ENCODE results near the gene INTS11. TPM values are rescaled to one million over a fixed set of nuclear protein-coding genes. Genes with fewer than 3 reads are reported as not detected.

INTS11 gene
- total and polyA plus RNA-seq, 2 donors (not counting 1 experiment from before 2014, with no cell fraction given): 149 to 245 TPM

DNA sequence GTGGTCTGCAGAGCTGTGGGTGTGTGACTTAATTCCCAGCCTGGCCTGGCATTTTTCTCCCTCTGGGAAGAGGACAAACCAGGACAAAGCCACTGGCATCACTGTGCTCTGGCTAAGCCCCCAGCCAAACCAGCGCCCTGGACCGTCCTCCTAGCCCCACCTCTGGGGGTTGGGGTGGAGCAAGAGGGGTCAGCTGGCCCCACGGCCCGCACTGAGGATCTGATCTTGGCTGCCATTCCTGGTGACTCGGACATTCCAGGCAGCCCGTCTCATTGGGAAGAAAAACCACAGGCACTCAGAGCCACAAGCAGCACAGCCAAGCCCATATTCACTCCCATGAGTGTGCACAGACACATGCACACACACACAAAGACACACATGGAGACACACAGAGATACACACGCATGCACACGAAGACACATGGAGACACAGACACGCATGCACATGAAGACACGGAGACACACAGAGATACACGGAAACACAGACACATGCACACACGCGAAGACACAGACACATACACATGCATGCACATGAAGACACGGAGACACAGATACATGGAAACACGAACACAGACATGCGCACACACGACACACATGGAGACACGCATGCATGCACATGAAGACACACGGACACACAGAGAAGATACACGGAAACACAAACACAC, 36.2 kb upstream of the INTS11 start:
- Histone ChIP-seq H2AFZ (ENCODE audit: insufficient read depth, low read depth, low read length, poor library complexity, severe bottlenecking) (no peak overlapping the region), H3K4me3 (ENCODE audit: control extremely low read depth in 1 of 5, extremely low read depth in 1 of 5, insufficient read depth in 1 of 5, low read depth in 2 of 5, low read length in 4 of 5) (no peak overlapping the region), H3K36me3 (replicated peaks in 1 of 2; ENCODE audit: control extremely low read depth in 1 of 2, control insufficient read depth in 1 of 2, extremely low read depth in 1 of 2, insufficient read depth in 2 of 2, low read length in 1 of 2) (no peaks in the 10 kb centered on the region), H4K20me1 (ENCODE audit: control insufficient read depth, insufficient read depth, low read length, poor library complexity, severe bottlenecking) (no peaks in the 10 kb centered on the region), H3K79me2 (ENCODE audit: control insufficient read depth, insufficient read depth, low read length) (no peaks in the 10 kb centered on the region), H3K9ac (ENCODE audit: low read length) (no peak overlapping the region), H3K4me1 (ENCODE audit: control insufficient read depth in 2 of 2, insufficient read depth in 2 of 2, low read length in 2 of 2) (peaks cover 11 to 14% of the 10 kb centered on the region in 2 donors), H3K27me3 (replicated peaks in 1 of 4; ENCODE audit: control extremely low read depth in 1 of 4, control insufficient read depth in 3 of 4, insufficient read depth in 4 of 4, low read length in 3 of 4) (peaks cover 0 to 46% (median 13%) of the 10 kb centered on the region in 4 experiments), H3K9me3 (ENCODE audit: control extremely low read depth in 1 of 3, control insufficient read depth in 2 of 3, insufficient read depth in 1 of 3, low read length in 2 of 3) (peaks cover 0 to 6% (median 0%) of the 10 kb centered on the region in 3 donors), H3K27ac (ENCODE audit: low read length in 2 of 2) (no peak overlapping the region), H3K4me2 (replicated peaks; ENCODE audit: low read depth, low read length, poor library complexity, severe bottlenecking) (no peak overlapping the region)
- peaks cover 8% of the 10 kb centered on the region for H3K4me1 Mint-ChIP-seq
- no peak overlapping the region for H3K27ac Mint-ChIP-seq
- DNase-seq (no peak), ATAC-seq (ENCODE audit: low read depth) (no peak)
- POLR2A ChIA-PET: no interaction called here
- H3K27me3 Mint-ChIP-seq: peaks cover 24% of the 10 kb centered on the region
- no peak overlapping the region for H3K4me3 Mint-ChIP-seq
- WGBS (ENCODE audit: insufficient coverage): 82% methylated on average over 20 of the region's 20 CpGs
- CTCF ChIA-PET: no interaction called here
- no peak for TF ChIP-seq CTCF (IDR thresholded peaks at IDR 0.05)
- no peak for TF ChIP-seq EZH2 (IDR thresholded peaks at IDR 0.05; ENCODE audit: borderline replicate concordance, insufficient read depth, low read depth, low read length, poor library complexity, severe bottlenecking)
- H3K9me3 Mint-ChIP-seq (ENCODE audit: insufficient read depth): no peaks in the 10 kb centered on the region
- intact Hi-C loops (cut with micrococcal nuclease): no loop called here

DNA sequence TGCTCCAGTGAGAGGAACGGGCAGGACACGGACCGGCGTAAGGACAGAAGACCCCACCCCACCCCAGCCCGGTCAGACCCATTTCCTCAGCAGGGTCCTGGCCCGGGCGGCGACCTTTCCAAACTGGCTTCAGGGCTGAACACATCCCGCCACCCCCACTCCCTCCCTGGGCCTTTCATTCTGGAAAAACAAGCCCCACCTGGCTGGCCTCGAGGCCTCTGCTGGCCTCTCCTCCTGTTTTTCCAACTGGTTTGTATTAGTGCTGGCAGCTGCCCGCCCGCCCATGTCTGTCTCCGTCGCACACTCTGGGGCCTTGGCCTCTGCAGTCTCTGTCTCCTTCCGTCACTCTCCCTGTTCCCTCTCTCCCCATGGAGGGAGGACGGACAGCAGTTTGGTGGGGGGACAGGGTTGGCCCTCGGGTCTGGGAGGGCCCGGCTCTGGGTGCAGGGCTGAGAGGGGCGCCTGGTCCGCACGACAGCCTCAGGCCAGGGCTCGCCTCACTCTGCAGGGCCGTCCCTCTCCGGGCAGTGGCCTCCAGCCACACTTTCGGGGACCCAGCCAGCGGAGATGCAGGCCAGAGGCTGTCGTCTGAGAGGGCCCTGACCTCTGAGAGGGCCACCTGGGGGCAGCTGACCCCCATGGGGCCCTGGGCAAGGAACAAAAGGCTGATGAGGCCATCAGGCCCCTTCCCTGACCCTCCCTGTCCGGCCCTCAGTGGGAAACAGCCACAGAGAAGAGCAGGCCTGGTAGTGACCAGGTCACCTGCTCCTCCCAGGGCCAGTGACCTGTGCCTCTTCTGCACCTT, 35.4 kb upstream of the INTS11 start:
- no peaks in the 10 kb centered on the region for H4K20me1 ChIP-seq (ENCODE audit: control insufficient read depth, insufficient read depth, low read length, poor library complexity, severe bottlenecking)
- H3K9ac ChIP-seq (ENCODE audit: low read length): no peak overlapping the region
- intact Hi-C loops (cut with micrococcal nuclease): no loop called here
- H2AFZ ChIP-seq (ENCODE audit: insufficient read depth, low read depth, low read length, poor library complexity, severe bottlenecking): no peak overlapping the region
- TF ChIP-seq CTCF (IDR thresholded peaks at IDR 0.05): no peak
- TF ChIP-seq EZH2 (IDR thresholded peaks at IDR 0.05; ENCODE audit: borderline replicate concordance, insufficient read depth, low read depth, low read length, poor library complexity, severe bottlenecking): no peak
- no peak overlapping the region for H3K27ac Mint-ChIP-seq
- no peak for ATAC-seq (ENCODE audit: low read depth)
- H3K27ac ChIP-seq (ENCODE audit: low read length in 2 of 2): no peak overlapping the region
- DNase-seq: no peak
- ChIA-PET POLR2A (no interaction called here), CTCF (no interaction called here)
- H3K9me3 Mint-ChIP-seq (ENCODE audit: insufficient read depth): no peaks in the 10 kb centered on the region
- no peak overlapping the region for H3K4me3 ChIP-seq (ENCODE audit: control extremely low read depth in 1 of 5, extremely low read depth in 1 of 5, insufficient read depth in 1 of 5, low read depth in 2 of 5, low read length in 4 of 5)
- no peak overlapping the region for H3K4me2 ChIP-seq (replicated peaks; ENCODE audit: low read depth, low read length, poor library complexity, severe bottlenecking)
- H3K4me3 Mint-ChIP-seq: no peak overlapping the region
- peaks cover 8% of the 10 kb centered on the region for H3K4me1 Mint-ChIP-seq
- no peaks in the 10 kb centered on the region for H3K36me3 ChIP-seq (replicated peaks in 1 of 2; ENCODE audit: control extremely low read depth in 1 of 2, control insufficient read depth in 1 of 2, extremely low read depth in 1 of 2, insufficient read depth in 2 of 2, low read length in 1 of 2)
- peaks cover 0 to 6% (median 0%) of the 10 kb centered on the region in 3 donors for H3K9me3 ChIP-seq (ENCODE audit: control extremely low read depth in 1 of 3, control insufficient read depth in 2 of 3, insufficient read depth in 1 of 3, low read length in 2 of 3)
- H3K79me2 ChIP-seq (ENCODE audit: control insufficient read depth, insufficient read depth, low read length): no peaks in the 10 kb centered on the region
- 78% methylated on average over 24 of the region's 28 CpGs for WGBS (ENCODE audit: insufficient coverage)
- H3K4me1 ChIP-seq (ENCODE audit: control insufficient read depth in 2 of 2, insufficient read depth in 2 of 2, low read length in 2 of 2): peaks cover 11 to 14% of the 10 kb centered on the region in 2 donors
- H3K27me3 ChIP-seq (replicated peaks in 1 of 4; ENCODE audit: control extremely low read depth in 1 of 4, control insufficient read depth in 3 of 4, insufficient read depth in 4 of 4, low read length in 3 of 4): peaks cover 0 to 46% (median 13%) of the 10 kb centered on the region in 4 experiments
- H3K27me3 Mint-ChIP-seq: peaks cover 24% of the 10 kb centered on the region
